LNCAP (cell line): Measurements from ENCODE around the gene SLC24A3.

Experiments used
- CTCF ChIP-seq: fragments of 450-650 bp; IDR thresholded peaks from 2 replicates; pipeline ENCODE4 v1.5.1; 2017; ENCODE audit warnings: mild to moderate bottlenecking

The SLC24A3 gene

GRCh38 chr20:19351542-19351941 is 139.1 kb downstream of the SLC24A3 start:
- no peak for TF ChIP-seq CTCF

- no peak for TF ChIP-seq CTCF
These were observed 142.5 kb downstream of the SLC24A3 start for GRCh38 chr20:19354950-19355349.

- TF ChIP-seq CTCF: no peak
These were observed 149.3 kb downstream of the SLC24A3 start for GRCh38 chr20:19361790-19362189.

- no peak for TF ChIP-seq CTCF
These were observed 151.0 kb downstream of the SLC24A3 start for GRCh38 chr20:19363476-19363875.

DNA sequence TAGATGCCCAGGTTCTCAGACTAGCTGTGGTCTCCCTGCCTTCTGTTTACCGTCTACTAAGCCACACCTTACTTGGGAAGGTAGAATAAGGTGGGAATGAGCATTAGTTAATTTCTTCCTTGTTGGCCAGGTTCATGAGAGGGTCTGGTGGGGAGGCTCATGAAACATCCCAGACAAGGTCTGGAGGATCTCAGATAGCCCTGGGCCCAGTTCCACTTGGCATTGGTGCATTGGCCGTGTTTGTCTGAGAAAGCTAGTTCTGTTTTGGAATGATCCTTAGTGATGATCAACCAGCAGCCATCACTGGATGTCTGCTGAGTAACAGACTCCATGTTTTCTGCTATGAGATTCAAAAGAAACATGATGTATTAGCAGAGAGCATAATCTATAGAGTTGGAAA is 155.1 kb downstream of the SLC24A3 start:
- TF ChIP-seq CTCF: no peak

- no peak for TF ChIP-seq CTCF
These were observed 155.9 kb downstream of the SLC24A3 start for GRCh38 chr20:19368351-19368750.

DNA sequence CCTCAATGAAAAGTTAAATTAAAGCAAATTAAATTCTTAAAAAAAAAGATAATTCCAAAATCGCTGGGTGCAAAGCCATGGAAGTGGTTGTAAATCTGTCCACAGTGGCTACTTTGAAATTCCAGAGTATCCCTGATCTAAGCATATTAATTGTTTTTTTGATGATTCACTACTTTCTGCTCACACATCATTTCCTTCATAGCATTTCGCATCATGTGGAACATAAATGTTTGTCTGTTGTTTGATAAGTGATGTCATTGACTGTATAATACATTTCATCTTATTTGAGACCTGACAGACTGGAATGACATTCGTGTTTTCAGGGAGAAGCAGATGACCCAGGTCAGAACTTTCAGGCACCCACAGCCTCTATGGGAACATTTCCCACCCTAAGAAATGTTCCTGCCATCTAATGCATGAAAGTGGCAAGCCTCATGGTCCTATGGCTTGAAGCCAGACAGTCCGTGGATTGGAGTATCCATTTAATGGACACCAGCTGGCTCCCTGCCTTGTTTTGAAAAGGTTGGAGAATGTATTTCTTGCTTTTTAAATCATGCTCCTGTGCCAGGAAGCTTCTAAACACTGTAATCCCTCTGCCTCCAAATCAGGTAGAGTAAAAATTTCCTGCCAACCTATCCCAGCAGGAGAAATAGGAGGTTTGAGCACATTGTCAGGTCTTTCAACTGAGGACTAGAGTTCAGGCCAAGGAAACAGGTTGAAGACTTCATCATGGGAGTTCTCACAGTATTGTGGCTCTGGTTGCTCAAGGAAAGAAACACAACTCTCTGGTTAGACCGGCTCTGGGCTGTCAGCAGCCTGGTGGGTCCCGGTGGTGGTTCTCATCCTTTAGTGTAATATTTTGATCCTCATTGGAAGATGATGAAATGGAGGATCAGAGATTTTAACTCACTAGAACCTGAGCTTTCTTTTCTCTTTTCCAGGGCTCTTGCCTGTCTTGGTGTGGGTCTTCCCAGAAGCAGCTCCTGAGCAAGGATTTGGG is 157.9 kb downstream of the SLC24A3 start:
- no peak for TF ChIP-seq CTCF
